Mammary epithelial cell (primary cell): Measurements from ENCODE around the gene NEK7.

Source experiments
- EZH2 ChIP-seq: IDR thresholded peaks from 2 replicates; pipeline ENCODE4 v1.6.1; 2012; ENCODE audit warnings: low read length, inconsistent platforms, borderline replicate concordance
- TF ChIP-seq, protein P1 (sequence below), 2 donors: IDR thresholded peaks in 1 of 2; conservative IDR thresholded peaks in 1 of 2; 2 replicates each; pipeline ENCODE4 v1.5.1; 2011 to 2012; ENCODE audit warnings: inconsistent platforms in 2 of 2, low read length in 2 of 2, mild to moderate bottlenecking in 2 of 2, control low read depth in 1 of 2, low read depth in 1 of 2; ENCODE audit not compliant: insufficient read depth in 1 of 2; ENCODE audit errors: extremely low read depth in 1 of 2

- TF ChIP-seq, protein P1, sequence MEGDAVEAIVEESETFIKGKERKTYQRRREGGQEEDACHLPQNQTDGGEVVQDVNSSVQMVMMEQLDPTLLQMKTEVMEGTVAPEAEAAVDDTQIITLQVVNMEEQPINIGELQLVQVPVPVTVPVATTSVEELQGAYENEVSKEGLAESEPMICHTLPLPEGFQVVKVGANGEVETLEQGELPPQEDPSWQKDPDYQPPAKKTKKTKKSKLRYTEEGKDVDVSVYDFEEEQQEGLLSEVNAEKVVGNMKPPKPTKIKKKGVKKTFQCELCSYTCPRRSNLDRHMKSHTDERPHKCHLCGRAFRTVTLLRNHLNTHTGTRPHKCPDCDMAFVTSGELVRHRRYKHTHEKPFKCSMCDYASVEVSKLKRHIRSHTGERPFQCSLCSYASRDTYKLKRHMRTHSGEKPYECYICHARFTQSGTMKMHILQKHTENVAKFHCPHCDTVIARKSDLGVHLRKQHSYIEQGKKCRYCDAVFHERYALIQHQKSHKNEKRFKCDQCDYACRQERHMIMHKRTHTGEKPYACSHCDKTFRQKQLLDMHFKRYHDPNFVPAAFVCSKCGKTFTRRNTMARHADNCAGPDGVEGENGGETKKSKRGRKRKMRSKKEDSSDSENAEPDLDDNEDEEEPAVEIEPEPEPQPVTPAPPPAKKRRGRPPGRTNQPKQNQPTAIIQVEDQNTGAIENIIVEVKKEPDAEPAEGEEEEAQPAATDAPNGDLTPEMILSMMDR (conservative IDR thresholded peaks at IDR 0.05 in 1 of 2, IDR thresholded peaks at IDR 0.05 in 1 of 2; ENCODE audit: extremely low read depth in 1 of 2, insufficient read depth in 1 of 2, low read depth in 1 of 2, low read length in 2 of 2) = no peak
- TF ChIP-seq EZH2 = no peak
Observed at GRCh38 chr1:198185146-198185545, 28.3 kb downstream of the NEK7 start.
